ENCODE data around the gene CHSY3.
A peak's percentile ranks its signal among the peaks of the same experiment; 100 is the strongest.

The CHSY3 gene

DNA sequence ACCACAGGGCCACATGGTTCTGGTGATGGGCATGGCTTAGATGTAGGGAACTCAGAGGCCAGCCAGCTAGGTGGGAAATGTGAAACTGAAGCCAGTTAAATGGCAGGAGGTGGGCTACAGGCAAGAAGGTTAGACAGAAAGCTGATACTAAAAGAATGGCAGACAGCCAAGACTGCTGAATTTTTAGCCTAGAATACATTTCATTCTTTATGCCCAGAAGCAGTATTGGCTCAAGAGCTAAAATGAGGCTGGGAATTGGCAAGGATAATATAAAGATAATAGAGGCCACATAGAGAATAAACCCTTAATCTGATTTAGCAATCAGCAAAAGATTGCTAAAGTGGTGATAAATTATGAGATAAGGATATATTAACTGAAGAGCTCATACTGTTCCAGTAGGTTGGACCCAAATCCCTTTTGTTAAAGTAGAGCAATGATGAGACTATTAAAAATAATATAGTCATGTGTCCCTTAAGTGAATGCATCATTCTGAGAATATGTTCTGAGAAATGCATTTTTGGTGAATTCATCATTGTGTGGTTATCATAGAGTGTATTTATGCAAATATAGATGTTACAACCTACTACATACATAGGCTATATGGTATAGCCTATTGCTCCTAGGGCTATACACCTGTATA is 234.3 kb downstream of the CHSY3 start:
- Histone ChIP-seq H3K9ac (ENCODE audit: insufficient read length, low read depth) (no peak overlapping the region), H3K27me3 (ENCODE audit: insufficient read depth, insufficient read length) (no peaks in the 10 kb centered on the region), H3K9me3 (ENCODE audit: insufficient read depth, low read length) (no peaks in the 10 kb centered on the region), H3K4me1 (ENCODE audit: insufficient read depth, insufficient read length) (no peaks in the 10 kb centered on the region), H3K36me3 (ENCODE audit: insufficient read depth, insufficient read length, low read length) (no peaks in the 10 kb centered on the region), H3K4me3 (ENCODE audit: insufficient read length, low read depth) (no peak overlapping the region)
- TF ChIP-seq SUZ12 (IDR thresholded peaks at IDR 0.05; ENCODE audit: extremely low read depth, insufficient read depth, insufficient read length) = no peak
- TF ChIP-seq ZNF274 (IDR thresholded peaks at IDR 0.05; ENCODE audit: low read depth, low read length) = no peak
- no peak for TF ChIP-seq YY1 (IDR thresholded peaks at IDR 0.05; ENCODE audit: insufficient read depth, insufficient read length)
- DNase-seq (ENCODE audit: low read depth, low spot score) = no peak

DNA sequence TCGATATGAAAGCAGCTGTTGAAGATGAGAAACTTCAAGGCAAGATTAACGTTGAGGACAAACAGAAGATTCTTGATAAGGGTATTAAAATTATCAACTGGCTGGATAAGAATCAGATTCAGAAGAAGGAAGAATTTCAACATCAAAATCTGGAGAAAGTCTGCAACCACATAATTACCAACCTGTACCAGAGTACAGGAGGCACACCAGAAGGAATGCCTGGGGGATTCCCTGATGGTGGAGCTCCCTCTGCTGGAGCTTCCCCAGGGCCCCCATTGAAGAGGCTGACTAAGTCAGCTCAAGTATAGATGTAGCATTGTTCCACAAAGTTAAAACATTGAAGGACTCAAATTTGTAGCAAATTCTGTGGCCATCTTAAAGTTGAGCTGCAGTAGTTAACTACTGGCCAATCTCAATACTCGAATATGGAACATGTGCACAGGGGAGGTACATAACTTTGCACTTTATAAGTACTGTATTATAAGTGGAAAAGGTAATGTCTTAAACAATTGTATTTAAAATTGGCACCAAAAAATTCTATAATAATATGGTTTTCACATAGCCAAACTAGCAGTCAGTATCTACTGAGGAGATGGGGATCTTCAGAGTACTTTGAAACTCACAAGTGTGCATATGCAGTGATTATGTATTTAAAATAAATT is 237.5 kb downstream of the CHSY3 start:
- Histone ChIP-seq H3K27me3 (ENCODE audit: insufficient read depth, insufficient read length) (no peaks in the 10 kb centered on the region), H3K9me3 (ENCODE audit: insufficient read depth, low read length) (no peaks in the 10 kb centered on the region), H3K36me3 (ENCODE audit: insufficient read depth, insufficient read length, low read length) (no peaks in the 10 kb centered on the region), H3K4me1 (ENCODE audit: insufficient read depth, insufficient read length) (no peaks in the 10 kb centered on the region), H3K4me3 (ENCODE audit: insufficient read length, low read depth) (no peak overlapping the region), H3K9ac (ENCODE audit: insufficient read length, low read depth) (no peak overlapping the region)
- TF ChIP-seq SUZ12 (IDR thresholded peaks at IDR 0.05; ENCODE audit: extremely low read depth, insufficient read depth, insufficient read length) (no peak), ZNF274 (IDR thresholded peaks at IDR 0.05; ENCODE audit: low read depth, low read length) (no peak), YY1 (IDR thresholded peaks at IDR 0.05; ENCODE audit: insufficient read depth, insufficient read length) (no peak)
- peak; percentile 9 for DNase-seq (ENCODE audit: low read depth, low spot score)

DNA sequence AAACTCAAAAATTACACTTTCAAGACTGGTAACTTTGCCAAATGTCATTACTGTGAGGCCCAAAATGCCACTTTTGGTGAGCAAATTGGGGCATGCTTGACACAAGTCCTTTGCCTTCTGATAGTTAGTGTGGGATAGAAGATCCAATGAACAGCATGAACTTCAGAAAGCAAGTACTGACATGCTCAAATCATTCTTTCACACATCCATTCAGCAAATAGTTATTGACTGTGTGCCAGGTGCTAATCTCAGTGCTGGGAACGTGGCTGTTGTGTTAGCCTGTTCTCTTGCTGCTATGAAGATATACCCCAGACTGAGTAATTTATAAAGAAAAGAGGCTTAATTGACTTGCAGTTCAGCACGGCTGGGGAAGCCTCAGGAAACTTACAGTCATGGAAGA is 247.0 kb downstream of the CHSY3 start:
- no peaks in the 10 kb centered on the region for H3K4me1 ChIP-seq (ENCODE audit: insufficient read depth, insufficient read length)
- no peaks in the 10 kb centered on the region for H3K9me3 ChIP-seq (ENCODE audit: insufficient read depth, low read length)
- no peak for DNase-seq (ENCODE audit: low read depth, low spot score)
- no peaks in the 10 kb centered on the region for H3K36me3 ChIP-seq (ENCODE audit: insufficient read depth, insufficient read length, low read length)
- no peak overlapping the region for H3K4me3 ChIP-seq (ENCODE audit: insufficient read length, low read depth)
- H3K9ac ChIP-seq (ENCODE audit: insufficient read length, low read depth) = no peak overlapping the region
- H3K27me3 ChIP-seq (ENCODE audit: insufficient read depth, insufficient read length) = no peaks in the 10 kb centered on the region
- TF ChIP-seq ZNF274 (IDR thresholded peaks at IDR 0.05; ENCODE audit: low read depth, low read length) (no peak), YY1 (IDR thresholded peaks at IDR 0.05; ENCODE audit: insufficient read depth, insufficient read length) (no peak), SUZ12 (IDR thresholded peaks at IDR 0.05; ENCODE audit: extremely low read depth, insufficient read depth, insufficient read length) (no peak)

DNA sequence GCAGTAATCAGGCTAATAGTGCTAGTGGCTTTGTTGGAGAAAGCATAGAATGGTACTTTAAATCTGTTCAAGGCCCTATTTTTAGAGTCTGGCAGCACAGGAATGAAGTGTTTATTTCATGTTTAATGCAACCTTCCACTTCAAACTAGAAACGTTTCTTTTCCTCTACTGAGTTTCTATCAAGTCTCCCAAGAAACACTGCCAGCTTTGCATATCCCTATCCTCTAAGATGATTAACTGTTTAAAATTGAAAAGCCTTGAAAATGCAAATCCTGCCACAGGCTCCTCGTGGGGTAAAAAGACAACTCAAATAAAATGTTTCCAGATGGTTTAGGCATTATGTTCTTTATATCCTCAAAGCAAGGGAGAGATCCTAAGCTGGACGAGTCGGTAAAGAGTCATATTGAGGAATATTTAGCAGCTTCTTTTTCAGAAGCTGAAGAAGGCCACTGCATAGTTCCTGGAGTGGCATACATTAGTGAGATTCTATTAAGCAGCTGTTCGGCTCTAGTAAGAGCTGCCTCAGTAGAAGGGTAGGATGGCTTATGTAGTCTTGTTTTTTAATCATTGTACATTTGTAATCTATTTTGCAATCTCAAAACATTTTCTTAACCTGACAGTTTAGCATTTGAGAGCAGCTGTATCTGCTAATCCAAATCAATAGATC is 251.2 kb downstream of the CHSY3 start:
- H3K4me3 ChIP-seq (ENCODE audit: insufficient read length, low read depth) = no peak overlapping the region
- TF ChIP-seq YY1 (IDR thresholded peaks at IDR 0.05; ENCODE audit: insufficient read depth, insufficient read length) (no peak), ZNF274 (IDR thresholded peaks at IDR 0.05; ENCODE audit: low read depth, low read length) (no peak), SUZ12 (IDR thresholded peaks at IDR 0.05; ENCODE audit: extremely low read depth, insufficient read depth, insufficient read length) (no peak)
- H3K36me3 ChIP-seq (ENCODE audit: insufficient read depth, insufficient read length, low read length) = no peaks in the 10 kb centered on the region
- no peaks in the 10 kb centered on the region for H3K27me3 ChIP-seq (ENCODE audit: insufficient read depth, insufficient read length)
- H3K9ac ChIP-seq (ENCODE audit: insufficient read length, low read depth) = no peak overlapping the region
- no peaks in the 10 kb centered on the region for H3K4me1 ChIP-seq (ENCODE audit: insufficient read depth, insufficient read length)
- DNase-seq (ENCODE audit: low read depth, low spot score) = no peak
- no peaks in the 10 kb centered on the region for H3K9me3 ChIP-seq (ENCODE audit: insufficient read depth, low read length)

DNA sequence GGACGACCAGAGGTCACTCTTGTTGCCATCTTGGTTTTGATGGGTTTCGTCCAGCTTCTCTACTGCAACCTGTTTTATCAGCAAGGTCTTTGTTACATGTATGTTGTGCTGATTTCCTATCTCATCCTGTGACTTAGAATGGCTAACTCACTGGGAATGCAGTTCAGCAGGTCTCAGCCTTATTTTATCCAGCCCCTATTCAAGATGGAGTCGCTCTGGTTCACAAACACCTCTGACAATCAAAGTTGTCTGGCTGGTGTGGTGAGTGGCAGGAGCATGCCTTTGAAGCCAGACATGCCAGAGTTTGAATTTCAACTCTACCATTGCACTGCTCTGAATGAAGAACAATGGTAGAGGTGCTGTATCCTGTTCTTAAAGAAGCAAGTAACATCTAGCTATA is 253.8 kb downstream of the CHSY3 start:
- Histone ChIP-seq H3K9ac (ENCODE audit: insufficient read length, low read depth) (no peak overlapping the region), H3K27me3 (ENCODE audit: insufficient read depth, insufficient read length) (no peaks in the 10 kb centered on the region), H3K9me3 (ENCODE audit: insufficient read depth, low read length) (no peaks in the 10 kb centered on the region), H3K4me3 (ENCODE audit: insufficient read length, low read depth) (no peak overlapping the region), H3K4me1 (ENCODE audit: insufficient read depth, insufficient read length) (no peaks in the 10 kb centered on the region), H3K36me3 (ENCODE audit: insufficient read depth, insufficient read length, low read length) (no peaks in the 10 kb centered on the region)
- TF ChIP-seq ZNF274 (IDR thresholded peaks at IDR 0.05; ENCODE audit: low read depth, low read length) (no peak), YY1 (IDR thresholded peaks at IDR 0.05; ENCODE audit: insufficient read depth, insufficient read length) (no peak), SUZ12 (IDR thresholded peaks at IDR 0.05; ENCODE audit: extremely low read depth, insufficient read depth, insufficient read length) (no peak)
- no peak for DNase-seq (ENCODE audit: low read depth, low spot score)

DNA sequence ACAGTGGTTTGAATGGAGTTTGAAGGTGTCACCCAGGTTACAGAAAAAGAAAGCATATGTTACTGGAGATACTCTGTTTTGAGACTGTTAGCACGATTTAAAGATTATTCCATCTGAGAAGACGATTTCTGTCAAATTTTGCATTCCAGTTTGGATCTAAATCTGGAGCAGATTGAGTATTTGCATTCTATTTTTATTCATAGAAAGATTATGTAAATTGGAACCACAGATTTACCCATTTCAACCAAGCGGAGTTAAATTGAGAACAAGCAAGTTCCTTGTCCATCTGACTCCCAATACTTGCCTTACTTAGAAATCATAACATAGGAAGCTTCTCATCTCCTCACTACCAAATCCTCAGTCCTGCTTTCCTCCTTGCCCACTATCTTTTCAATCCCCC is 255.7 kb downstream of the CHSY3 start:
- H3K36me3 ChIP-seq (ENCODE audit: insufficient read depth, insufficient read length, low read length) = no peaks in the 10 kb centered on the region
- DNase-seq (ENCODE audit: low read depth, low spot score) = no peak
- TF ChIP-seq YY1 (IDR thresholded peaks at IDR 0.05; ENCODE audit: insufficient read depth, insufficient read length) = no peak
- no peak for TF ChIP-seq ZNF274 (IDR thresholded peaks at IDR 0.05; ENCODE audit: low read depth, low read length)
- no peak for TF ChIP-seq SUZ12 (IDR thresholded peaks at IDR 0.05; ENCODE audit: extremely low read depth, insufficient read depth, insufficient read length)

DNA sequence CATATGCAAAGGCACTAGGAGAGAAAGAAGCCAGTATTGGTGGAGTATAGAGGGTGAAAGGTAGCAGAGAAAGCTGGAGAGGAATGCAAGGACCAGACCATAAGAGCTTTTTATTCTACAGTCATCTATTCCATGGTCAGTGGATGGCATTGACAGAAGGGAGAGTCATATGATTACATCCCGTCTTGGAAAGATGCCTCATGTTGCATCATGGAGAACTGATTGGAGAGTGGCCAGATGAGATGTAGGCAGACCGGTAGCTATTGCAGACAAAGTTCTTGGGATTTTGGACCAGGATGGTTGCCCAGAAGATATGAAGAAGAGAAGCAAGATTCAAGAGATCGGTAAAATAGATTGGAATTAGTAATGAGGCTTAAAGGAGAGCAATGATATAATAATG is 260.7 kb downstream of the CHSY3 start:
- Histone ChIP-seq H3K9me3 (ENCODE audit: insufficient read depth, low read length) (no peaks in the 10 kb centered on the region), H3K27me3 (ENCODE audit: insufficient read depth, insufficient read length) (no peaks in the 10 kb centered on the region), H3K9ac (ENCODE audit: insufficient read length, low read depth) (no peak overlapping the region), H3K4me3 (ENCODE audit: insufficient read length, low read depth) (no peak overlapping the region), H3K4me1 (ENCODE audit: insufficient read depth, insufficient read length) (no peaks in the 10 kb centered on the region), H3K36me3 (ENCODE audit: insufficient read depth, insufficient read length, low read length) (no peaks in the 10 kb centered on the region)
- DNase-seq (ENCODE audit: low read depth, low spot score) = no peak
- no peak for TF ChIP-seq ZNF274 (IDR thresholded peaks at IDR 0.05; ENCODE audit: low read depth, low read length)
- no peak for TF ChIP-seq SUZ12 (IDR thresholded peaks at IDR 0.05; ENCODE audit: extremely low read depth, insufficient read depth, insufficient read length)
- TF ChIP-seq YY1 (IDR thresholded peaks at IDR 0.05; ENCODE audit: insufficient read depth, insufficient read length) = no peak

More for the DNA sequence above, 255.7 kb downstream of the CHSY3 start:
- H3K9me3 ChIP-seq (ENCODE audit: insufficient read depth, low read length) = no peaks in the 10 kb centered on the region
- no peak overlapping the region for H3K4me3 ChIP-seq (ENCODE audit: insufficient read length, low read depth)
- no peaks in the 10 kb centered on the region for H3K27me3 ChIP-seq (ENCODE audit: insufficient read depth, insufficient read length)
- H3K9ac ChIP-seq (ENCODE audit: insufficient read length, low read depth) = no peak overlapping the region
- no peaks in the 10 kb centered on the region for H3K4me1 ChIP-seq (ENCODE audit: insufficient read depth, insufficient read length)

Data from NT2/D1 (cell line).